HepG2 (cell line): ENCODE results near the gene LYSMD3. TPM values are rescaled to one million over a fixed set of nuclear protein-coding genes. Genes with fewer than 3 reads are reported as not detected.

ENCODE experiments used
- BRCA1 ChIP-seq: sonication (generic); formaldehyde crosslinking; IDR thresholded peaks from 2 replicates; pipeline ENCODE4 v1.4.0; 2020; ENCODE audit warnings: missing genetic modification reagents
- ETS1 ChIP-seq: sonication (generic); formaldehyde crosslinking; IDR thresholded peaks from 2 replicates; pipeline ENCODE4 v1.4.0; 2020; ENCODE audit warnings: missing genetic modification reagents
- ETV5 ChIP-seq: IDR thresholded peaks from 2 replicates; pipeline ENCODE4 v1.6.1; 2018; ENCODE audit warnings: missing biosample characterization, missing genetic modification reagents, inconsistent platforms, borderline replicate concordance
- GTF2F1 ChIP-seq: fragments of 150-350 bp; IDR thresholded peaks from 2 replicates; pipeline ENCODE4 v1.6.1; 2014; ENCODE audit warnings: low read length
- HNRNPK ChIP-seq: fragments of 200-400 bp; formaldehyde crosslinking; IDR thresholded peaks from 2 replicates; pipeline ENCODE4 v1.6.1; 2018; ENCODE audit warnings: low read length, low read depth, moderate library complexity, mild to moderate bottlenecking; ENCODE audit not compliant: poor library complexity, severe bottlenecking
- KLF11 ChIP-seq: IDR thresholded peaks from 2 replicates; pipeline ENCODE4 v1.6.1; 2016; ENCODE audit warnings: missing compliant biosample characterization
- KLF13 ChIP-seq: sonication (generic); formaldehyde crosslinking; IDR thresholded peaks from 2 replicates; pipeline ENCODE4 v1.4.0; 2020; ENCODE audit warnings: mild to moderate bottlenecking, missing genetic modification reagents
- MAFG ChIP-seq: sonication (generic); formaldehyde crosslinking; IDR thresholded peaks from 2 replicates; pipeline ENCODE4 v1.5.1; 2020; ENCODE audit warnings: mild to moderate bottlenecking, missing genetic modification reagents
- MTA3 ChIP-seq: sonication (generic); formaldehyde crosslinking; IDR thresholded peaks from 2 replicates; pipeline ENCODE4 v1.4.0; 2020; ENCODE audit warnings: missing genetic modification reagents
- NFE2L2 ChIP-seq: fragments of 150-350 bp; IDR thresholded peaks from 2 replicates; pipeline ENCODE4 v1.6.1; 2014; ENCODE audit warnings: low read length
- POGZ ChIP-seq: sonication (generic); formaldehyde crosslinking; IDR thresholded peaks from 2 replicates; pipeline ENCODE4 v1.4.0; 2020; ENCODE audit warnings: mild to moderate bottlenecking, missing genetic modification reagents
- RXRA ChIP-seq: sonication (generic); formaldehyde crosslinking; IDR thresholded peaks from 2 replicates; pipeline ENCODE4 v1.5.1; 2020; ENCODE audit warnings: missing genetic modification reagents
- SNRNP70 ChIP-seq: fragments of 200-400 bp; formaldehyde crosslinking; IDR thresholded peaks from 2 replicates; pipeline ENCODE4 v1.6.1; 2017; ENCODE audit warnings: mild to moderate bottlenecking, low read depth, low read length, moderate library complexity
- SYNCRIP ChIP-seq: fragments of 200-400 bp; formaldehyde crosslinking; IDR thresholded peaks from 2 replicates; pipeline ENCODE4 v1.6.1; 2018; ENCODE audit warnings: mild to moderate bottlenecking, low read depth, low read length; ENCODE audit not compliant: insufficient read depth
- YY1 ChIP-seq: IDR thresholded peaks from 2 replicates; pipeline ENCODE4 v1.6.1; 2011; ENCODE audit warnings: low read length, low read depth, moderate library complexity, mild to moderate bottlenecking; ENCODE audit not compliant: insufficient read depth, insufficient replicate concordance
- ZBTB34 ChIP-seq: sonication (generic); formaldehyde crosslinking; IDR thresholded peaks from 2 replicates; pipeline ENCODE4 v1.8.0; 2022; ENCODE audit warnings: mild to moderate bottlenecking, missing genetic modification reagents
- ZFYVE20 ChIP-seq: sonication (generic); formaldehyde crosslinking; IDR thresholded peaks from 2 replicates; pipeline ENCODE4 v1.8.0; 2023; ENCODE audit warnings: low read depth, mild to moderate bottlenecking, moderate library complexity, missing genetic modification reagents, borderline replicate concordance
- polyA plus RNA-seq, 8 experiments: library from polyadenylated mRNA; depleted of rRNA in 3 of 8; stranded (reverse) in 7 of 8; unstranded in 1 of 8; fragments of >200 nt; fragmentation: Illumina TruSeq in 4 of 8; extraction: Trizol in 4 of 8; gene quantifications; 2 replicates each; pipeline versions ENCODE4 v1.2.1 to v1.2.3, GENCODE V29; 2011 to 2016; ENCODE audit warnings: low read depth in 4 of 8, missing spikeins in 1 of 8, mixed read lengths in 1 of 8; ENCODE audit not compliant: insufficient read depth in 1 of 8
- total RNA-seq, 5 experiments: library from RNA; depleted of rRNA; stranded (reverse); fragments of >200 nt; fragmentation: Illumina TruSeq; extraction: Trizol; gene quantifications; 2 replicates each; pipeline ENCODE4 v1.2.3, GENCODE V29; 2016; ENCODE audit warnings: low read depth in 1 of 5
- TF ChIP-seq, protein P1 (sequence below): sonication (generic); formaldehyde crosslinking; IDR thresholded peaks from 2 replicates; pipeline ENCODE4 v1.5.1; 2020; ENCODE audit warnings: mild to moderate bottlenecking, missing genetic modification reagents, moderate library complexity
- TF ChIP-seq, protein P2 (sequence below): sonication (generic); formaldehyde crosslinking; conservative IDR thresholded peaks from 2 replicates; pipeline ENCODE4 v1.8.0; 2022; ENCODE audit warnings: mild to moderate bottlenecking, moderate library complexity, missing genetic modification reagents
- TF ChIP-seq, protein P3 (sequence below): sonication (generic); formaldehyde crosslinking; IDR thresholded peaks from 2 replicates; pipeline ENCODE4 v1.4.0; 2020; ENCODE audit warnings: missing genetic modification reagents

The LYSMD3 gene
- total and polyA plus RNA-seq, 2 of the 13 experiments (the other 11 are each of a cell fraction or from before 2014, with no cell fraction given) = 9.1 to 13.8 TPM

GRCh38 chr5:90474235-90475107, 54.9 kb downstream of the LYSMD3 start, which contains the start of the genes MBLAC2 and POLR3G (continued):
- no peak for TF ChIP-seq SNRNP70
- no peak; the same call in 1 of the 2 replicates for TF ChIP-seq ETS1 (CRISPR knock-in tag)
- no peak for TF ChIP-seq GTF2F1
- TF ChIP-seq, protein P1, sequence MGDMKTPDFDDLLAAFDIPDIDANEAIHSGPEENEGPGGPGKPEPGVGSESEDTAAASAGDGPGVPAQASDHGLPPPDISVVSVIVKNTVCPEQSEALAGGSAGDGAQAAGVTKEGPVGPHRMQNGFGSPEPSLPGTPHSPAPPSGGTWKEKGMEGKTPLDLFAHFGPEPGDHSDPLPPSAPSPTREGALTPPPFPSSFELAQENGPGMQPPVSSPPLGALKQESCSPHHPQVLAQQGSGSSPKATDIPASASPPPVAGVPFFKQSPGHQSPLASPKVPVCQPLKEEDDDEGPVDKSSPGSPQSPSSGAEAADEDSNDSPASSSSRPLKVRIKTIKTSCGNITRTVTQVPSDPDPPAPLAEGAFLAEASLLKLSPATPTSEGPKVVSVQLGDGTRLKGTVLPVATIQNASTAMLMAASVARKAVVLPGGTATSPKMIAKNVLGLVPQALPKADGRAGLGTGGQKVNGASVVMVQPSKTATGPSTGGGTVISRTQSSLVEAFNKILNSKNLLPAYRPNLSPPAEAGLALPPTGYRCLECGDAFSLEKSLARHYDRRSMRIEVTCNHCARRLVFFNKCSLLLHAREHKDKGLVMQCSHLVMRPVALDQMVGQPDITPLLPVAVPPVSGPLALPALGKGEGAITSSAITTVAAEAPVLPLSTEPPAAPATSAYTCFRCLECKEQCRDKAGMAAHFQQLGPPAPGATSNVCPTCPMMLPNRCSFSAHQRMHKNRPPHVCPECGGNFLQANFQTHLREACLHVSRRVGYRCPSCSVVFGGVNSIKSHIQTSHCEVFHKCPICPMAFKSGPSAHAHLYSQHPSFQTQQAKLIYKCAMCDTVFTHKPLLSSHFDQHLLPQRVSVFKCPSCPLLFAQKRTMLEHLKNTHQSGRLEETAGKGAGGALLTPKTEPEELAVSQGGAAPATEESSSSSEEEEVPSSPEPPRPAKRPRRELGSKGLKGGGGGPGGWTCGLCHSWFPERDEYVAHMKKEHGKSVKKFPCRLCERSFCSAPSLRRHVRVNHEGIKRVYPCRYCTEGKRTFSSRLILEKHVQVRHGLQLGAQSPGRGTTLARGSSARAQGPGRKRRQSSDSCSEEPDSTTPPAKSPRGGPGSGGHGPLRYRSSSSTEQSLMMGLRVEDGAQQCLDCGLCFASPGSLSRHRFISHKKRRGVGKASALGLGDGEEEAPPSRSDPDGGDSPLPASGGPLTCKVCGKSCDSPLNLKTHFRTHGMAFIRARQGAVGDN = peak; percentile 95
- no peak for TF ChIP-seq MTA3
- peak; percentile 65 for TF ChIP-seq YY1
- no peak; the same call in 1 of the 2 replicates for TF ChIP-seq ETV5
- TF ChIP-seq KLF11 (CRISPR knock-in tag) = no peak
- TF ChIP-seq POGZ (CRISPR knock-in tag) = peak; percentile 98
- TF ChIP-seq MAFG = no peak
- no peak for TF ChIP-seq NFE2L2
- TF ChIP-seq, protein P2, sequence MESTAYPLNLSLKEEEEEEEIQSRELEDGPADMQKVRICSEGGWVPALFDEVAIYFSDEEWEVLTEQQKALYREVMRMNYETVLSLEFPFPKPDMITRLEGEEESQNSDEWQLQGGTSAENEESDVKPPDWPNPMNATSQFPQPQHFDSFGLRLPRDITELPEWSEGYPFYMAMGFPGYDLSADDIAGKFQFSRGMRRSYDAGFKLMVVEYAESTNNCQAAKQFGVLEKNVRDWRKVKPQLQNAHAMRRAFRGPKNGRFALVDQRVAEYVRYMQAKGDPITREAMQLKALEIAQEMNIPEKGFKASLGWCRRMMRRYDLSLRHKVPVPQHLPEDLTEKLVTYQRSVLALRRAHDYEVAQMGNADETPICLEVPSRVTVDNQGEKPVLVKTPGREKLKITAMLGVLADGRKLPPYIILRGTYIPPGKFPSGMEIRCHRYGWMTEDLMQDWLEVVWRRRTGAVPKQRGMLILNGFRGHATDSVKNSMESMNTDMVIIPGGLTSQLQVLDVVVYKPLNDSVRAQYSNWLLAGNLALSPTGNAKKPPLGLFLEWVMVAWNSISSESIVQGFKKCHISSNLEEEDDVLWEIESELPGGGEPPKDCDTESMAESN (CRISPR knock-in tag) = peak; percentile 64; the same call in 1 of the 2 replicates
- TF ChIP-seq RXRA (CRISPR knock-in tag) = peak; percentile 55; the same call in 1 of the 2 replicates
- 0 out of 2 replicates have a peak, but pooled peaks have one; percentile 15 for TF ChIP-seq BRCA1
- TF ChIP-seq KLF13 (CRISPR knock-in tag) = no peak
- TF ChIP-seq HNRNPK = peak; percentile 71
- no peak for TF ChIP-seq ZFYVE20 (CRISPR knock-in tag)
- TF ChIP-seq, protein P3, sequence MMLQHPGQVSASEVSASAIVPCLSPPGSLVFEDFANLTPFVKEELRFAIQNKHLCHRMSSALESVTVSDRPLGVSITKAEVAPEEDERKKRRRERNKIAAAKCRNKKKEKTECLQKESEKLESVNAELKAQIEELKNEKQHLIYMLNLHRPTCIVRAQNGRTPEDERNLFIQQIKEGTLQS (CRISPR knock-in tag) = no peak
- TF ChIP-seq ZBTB34 (CRISPR knock-in tag) = peak; percentile 68; the same call in 1 of the 2 replicates
- no peak for TF ChIP-seq SYNCRIP
